Esophagus muscularis mucosa (tissue), 4 donors: ENCODE results near the gene OTUD7B. TPM values are rescaled to one million over a fixed set of nuclear protein-coding genes. Genes with fewer than 3 reads are reported as not detected.

Source experiments
- DNase-seq: peaks from one replicate; pipeline ENCODE4 v3.0.0-alpha.2; 2017; ENCODE audit errors: extremely low spot score
- H3K27ac ChIP-seq, 4 donors: fragments of 200-600 bp; sonication (generic); replicated peaks in 1 of 4; 1 replicate in 3 of 4; 2 replicates in 1 of 4; pipeline ENCODE4 v1.5.1; 2016 to 2019; ENCODE audit warnings: mild to moderate bottlenecking in 1 of 4
- H3K27me3 ChIP-seq, 4 donors: fragments of 200-600 bp; sonication (generic); one replicate each; pipeline versions ENCODE4 v1.5.1 to v1.6.0; 2016 to 2019
- H3K36me3 ChIP-seq, 4 donors: fragments of 200-600 bp; sonication (generic); one replicate each; pipeline ENCODE4 v1.5.1; 2016 to 2019
- H3K4me1 ChIP-seq, 4 donors: fragments of 200-600 bp; sonication (generic); one replicate each; pipeline ENCODE4 v1.5.1; 2016 to 2019
- H3K4me3 ChIP-seq, 4 donors: fragments of 200-600 bp; sonication (generic); 1 replicate in 2 of 4; 2 replicates in 2 of 4; pipeline ENCODE4 v1.5.1; 2016 to 2019; ENCODE audit warnings: mild to moderate bottlenecking in 4 of 4, moderate library complexity in 1 of 4
- H3K9me3 ChIP-seq, 4 donors: fragments of 200-600 bp; sonication (generic); 1 replicate in 3 of 4; 2 replicates in 1 of 4; pipeline ENCODE4 v1.5.1; 2016 to 2019
- CTCF ChIP-seq, 3 experiments: fragments of 200-600 bp in 2 of 3; fragments of 450-650 bp in 1 of 3; sonication (generic) in 2 of 3; IDR thresholded peaks; one replicate each; pipeline ENCODE4 v1.5.1; 2017 to 2019; ENCODE audit warnings: antibody characterized with exemption in 3 of 3, mild to moderate bottlenecking in 2 of 3, moderate library complexity in 1 of 3
- EP300 ChIP-seq: sonication (generic); formaldehyde crosslinking; IDR thresholded peaks from one replicate; pipeline ENCODE4 v1.6.1; 2017; ENCODE audit warnings: antibody characterized with exemption
- POLR2A ChIP-seq: fragments of 450-650 bp; IDR thresholded peaks from one replicate; pipeline ENCODE4 v1.6.1; 2017; ENCODE audit warnings: antibody characterized with exemption, moderate library complexity, mild to moderate bottlenecking, low read depth
- POLR2AphosphoS5 ChIP-seq, 2 donors: sonication (generic); formaldehyde crosslinking; IDR thresholded peaks; one replicate each; pipeline ENCODE4 v1.6.1; 2017; ENCODE audit warnings: antibody characterized with exemption in 2 of 2
- WGBS: methylation state at CpG from one replicate; pipeline ENCODE4 v1.1.5; 2018; 5-methylcytosine and 5-hydroxymethylcytosine counted together
- intact Hi-C: fragments of 100-400 bp; cut with DNase I; formaldehyde crosslinking; loops from one replicate; pipeline ENCODE4 v1.15.1; 2023
- total RNA-seq, 4 donors: library from RNA; depleted of rRNA; stranded (reverse); fragments of >200 nt; gene quantifications; one replicate each; pipeline versions ENCODE4 v1.1.0 to v1.2.1, GENCODE V29; 2016

Gene OTUD7B
- total RNA-seq, 4 donors from 2014 or later, result 23.7 to 41.1 (median 30.4) TPM

- 98% methylated on average over 6 of the region's 10 CpGs for WGBS
- intact Hi-C loops, result no loop called here
- Histone ChIP-seq H3K9me3 (no peaks in the 10 kb centered on the region), H3K27ac (no peak overlapping the region), H3K27me3 (no peaks in the 10 kb centered on the region), H3K36me3 (peaks cover 0 to 30% (median 5%) of the 10 kb centered on the region in 4 donors), H3K4me3 (no peak overlapping the region), H3K4me1 (no peaks in the 10 kb centered on the region)
- TF ChIP-seq POLR2A (no peak), CTCF (IDR thresholded peaks at IDR 0.05) (no peak), POLR2AphosphoS5 (IDR thresholded peaks at IDR 0.05) (no peak), EP300 (no peak)
- DNase-seq, result no peak
Observed at GRCh38 chr1:149906570-149907075, 103.9 kb downstream of the OTUD7B start.

- H3K27ac ChIP-seq, result no peak overlapping the region
- H3K4me1 ChIP-seq, result peaks cover 9 to 15% (median 12%) of the 10 kb centered on the region in 4 donors
- no peak for DNase-seq
- peaks cover 0 to 26% (median 0%) of the 10 kb centered on the region in 4 donors for H3K36me3 ChIP-seq
- no peaks in the 10 kb centered on the region for H3K9me3 ChIP-seq
- no peak overlapping the region for H3K4me3 ChIP-seq
- WGBS, result 85% methylated on average over 5 of the region's 5 CpGs
- intact Hi-C loops, result no loop called here
- no peaks in the 10 kb centered on the region for H3K27me3 ChIP-seq
- TF ChIP-seq POLR2A (no peak), EP300 (no peak), CTCF (IDR thresholded peaks at IDR 0.05) (no peak)
Observed at GRCh38 chr1:149903836-149904491, 106.6 kb downstream of the OTUD7B start.

- H3K36me3 ChIP-seq, result peaks cover 0 to 2% (median 0%) of the 10 kb centered on the region in 4 donors
- intact Hi-C loops, result no loop called here
- peaks cover 9 to 16% (median 12%) of the 10 kb centered on the region in 4 donors for H3K4me1 ChIP-seq
- DNase-seq, result peak; percentile 97
- WGBS, result 0% methylated on average over 24 of the region's 65 CpGs
- H3K9me3 ChIP-seq, result no peaks in the 10 kb centered on the region
- peak within 1 kb of the TSS; percentile 86 to 92 (median 89) for H3K27ac ChIP-seq
- peak within 1 kb of the TSS; percentile 60 to 73 (median 66) for H3K4me3 ChIP-seq
- no peaks in the 10 kb centered on the region for H3K27me3 ChIP-seq
- TF ChIP-seq EP300 (no peak), POLR2A (peak; percentile 79), CTCF (IDR thresholded peaks at IDR 0.05) (no peak), POLR2AphosphoS5 (IDR thresholded peaks at IDR 0.05) (peak; percentile 98 to 99)
Observed at GRCh38 chr1:149899460-149900284, 110.9 kb downstream of the OTUD7B start, which contains the start of gene BOLA1. Gene BOLA1, plus strand, starts transcription at chr1:149899568. Its CDS starts 492 bp downstream, at chr1:149900060.

- Histone ChIP-seq H3K27ac (no peak overlapping the region), H3K36me3 (no peaks in the 10 kb centered on the region), H3K4me3 (no peak overlapping the region), H3K9me3 (no peaks in the 10 kb centered on the region), H3K4me1 (peaks cover 9 to 16% (median 12%) of the 10 kb centered on the region in 4 donors), H3K27me3 (no peaks in the 10 kb centered on the region)
- DNase-seq, result no peak
- 96% methylated on average over 4 of the region's 4 CpGs for WGBS
- TF ChIP-seq POLR2AphosphoS5 (IDR thresholded peaks at IDR 0.05) (no peak), CTCF (IDR thresholded peaks at IDR 0.05) (no peak), POLR2A (no peak), EP300 (no peak)
- intact Hi-C loops, result no loop called here
Observed at GRCh38 chr1:149896575-149896974, 114.0 kb downstream of the OTUD7B start.
